ENCODE measurements around the gene ASNSD1. TPM values are rescaled to one million over a fixed set of nuclear protein-coding genes. Genes with fewer than 3 reads are reported as not detected.

Gene ASNSD1
- total and polyA plus RNA-seq, 2 donors (not counting 1 experiment from before 2014, with no cell fraction given): 13.0 to 29.8 TPM

DNA sequence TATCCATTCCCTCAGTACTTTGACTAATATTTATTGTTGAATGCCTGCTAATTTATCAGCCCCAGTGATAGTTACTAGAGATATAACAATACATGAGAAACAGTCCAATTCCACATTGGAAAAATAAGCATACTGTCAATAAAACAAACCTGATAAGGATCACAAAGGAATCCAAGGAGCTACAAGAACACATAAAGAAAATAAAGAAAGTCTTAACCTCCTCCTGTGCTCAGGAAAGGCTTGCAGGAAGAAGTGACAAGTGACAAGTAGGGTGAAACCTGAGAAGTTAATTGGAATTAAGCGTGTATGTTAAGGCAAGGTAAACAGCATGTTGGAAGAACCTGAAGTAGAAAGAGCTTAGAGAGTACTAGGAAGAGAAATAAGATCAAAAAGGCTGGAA lies 20.3 kb upstream of the ASNSD1 start:
- no peak for ATAC-seq (ENCODE audit: low read depth)
- H3K9me3 Mint-ChIP-seq (ENCODE audit: insufficient read depth): no peaks in the 10 kb centered on the region
- WGBS (ENCODE audit: insufficient coverage): 100% methylated on average over 1 of the region's 1 CpG
- H3K27ac Mint-ChIP-seq: no peak overlapping the region
- Histone ChIP-seq H3K36me3 (replicated peaks in 1 of 2; ENCODE audit: control extremely low read depth in 1 of 2, control insufficient read depth in 1 of 2, extremely low read depth in 1 of 2, insufficient read depth in 2 of 2, low read length in 1 of 2) (no peaks in the 10 kb centered on the region), H3K9ac (ENCODE audit: low read length) (no peak overlapping the region), H4K20me1 (ENCODE audit: control insufficient read depth, insufficient read depth, low read length, poor library complexity, severe bottlenecking) (no peaks in the 10 kb centered on the region), H2AFZ (ENCODE audit: insufficient read depth, low read depth, low read length, poor library complexity, severe bottlenecking) (no peak overlapping the region), H3K4me3 (ENCODE audit: control extremely low read depth in 1 of 5, extremely low read depth in 1 of 5, insufficient read depth in 1 of 5, low read depth in 2 of 5, low read length in 4 of 5) (no peak overlapping the region), H3K79me2 (ENCODE audit: control insufficient read depth, insufficient read depth, low read length) (no peaks in the 10 kb centered on the region), H3K4me2 (replicated peaks; ENCODE audit: low read depth, low read length, poor library complexity, severe bottlenecking) (no peak overlapping the region), H3K27ac (ENCODE audit: low read length in 2 of 2) (no peak overlapping the region), H3K4me1 (ENCODE audit: control insufficient read depth in 2 of 2, insufficient read depth in 2 of 2, low read length in 2 of 2) (no peaks in the 10 kb centered on the region), H3K27me3 (replicated peaks in 1 of 4; ENCODE audit: control extremely low read depth in 1 of 4, control insufficient read depth in 3 of 4, insufficient read depth in 4 of 4, low read length in 3 of 4) (no peaks in the 10 kb centered on the region), H3K9me3 (ENCODE audit: control extremely low read depth in 1 of 3, control insufficient read depth in 2 of 3, insufficient read depth in 1 of 3, low read length in 2 of 3) (no peaks in the 10 kb centered on the region)
- DNase-seq: no peak
- ChIA-PET POLR2A (no interaction called here), CTCF (no interaction called here)
- H3K4me1 Mint-ChIP-seq: no peaks in the 10 kb centered on the region
- H3K4me3 Mint-ChIP-seq: no peak overlapping the region
- intact Hi-C loops (cut with micrococcal nuclease): no loop called here
- H3K27me3 Mint-ChIP-seq: peaks cover 3% of the 10 kb centered on the region
- TF ChIP-seq, protein P1, sequence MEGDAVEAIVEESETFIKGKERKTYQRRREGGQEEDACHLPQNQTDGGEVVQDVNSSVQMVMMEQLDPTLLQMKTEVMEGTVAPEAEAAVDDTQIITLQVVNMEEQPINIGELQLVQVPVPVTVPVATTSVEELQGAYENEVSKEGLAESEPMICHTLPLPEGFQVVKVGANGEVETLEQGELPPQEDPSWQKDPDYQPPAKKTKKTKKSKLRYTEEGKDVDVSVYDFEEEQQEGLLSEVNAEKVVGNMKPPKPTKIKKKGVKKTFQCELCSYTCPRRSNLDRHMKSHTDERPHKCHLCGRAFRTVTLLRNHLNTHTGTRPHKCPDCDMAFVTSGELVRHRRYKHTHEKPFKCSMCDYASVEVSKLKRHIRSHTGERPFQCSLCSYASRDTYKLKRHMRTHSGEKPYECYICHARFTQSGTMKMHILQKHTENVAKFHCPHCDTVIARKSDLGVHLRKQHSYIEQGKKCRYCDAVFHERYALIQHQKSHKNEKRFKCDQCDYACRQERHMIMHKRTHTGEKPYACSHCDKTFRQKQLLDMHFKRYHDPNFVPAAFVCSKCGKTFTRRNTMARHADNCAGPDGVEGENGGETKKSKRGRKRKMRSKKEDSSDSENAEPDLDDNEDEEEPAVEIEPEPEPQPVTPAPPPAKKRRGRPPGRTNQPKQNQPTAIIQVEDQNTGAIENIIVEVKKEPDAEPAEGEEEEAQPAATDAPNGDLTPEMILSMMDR (IDR thresholded peaks at IDR 0.05): no peak
- no peak for TF ChIP-seq EZH2 (IDR thresholded peaks at IDR 0.05; ENCODE audit: borderline replicate concordance, insufficient read depth, low read depth, low read length, poor library complexity, severe bottlenecking)

DNA sequence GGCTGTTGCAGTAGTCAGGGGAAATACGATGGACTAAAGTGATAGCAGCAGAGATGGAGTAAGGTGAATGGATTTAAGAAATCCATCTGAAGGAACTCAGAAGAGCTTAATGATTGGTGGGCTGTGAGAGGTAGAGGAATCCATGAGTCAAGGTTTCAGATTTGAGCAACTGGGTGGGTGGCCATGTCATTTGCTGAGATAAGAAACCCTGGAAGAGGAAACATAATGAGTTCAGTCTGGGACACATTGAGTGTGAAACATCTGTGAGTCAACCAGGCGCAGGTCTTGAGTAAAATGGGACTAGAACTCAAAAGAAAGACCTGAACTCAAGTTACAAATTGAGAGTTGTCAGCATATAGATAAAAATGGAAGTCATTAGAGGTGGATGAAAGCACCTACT lies 19.7 kb upstream of the ASNSD1 start:
- Mint-ChIP-seq H3K9me3 (ENCODE audit: insufficient read depth) (no peaks in the 10 kb centered on the region), H3K4me1 (no peaks in the 10 kb centered on the region), H3K4me3 (no peak overlapping the region), H3K27me3 (peaks cover 3% of the 10 kb centered on the region), H3K27ac (no peak overlapping the region)
- CTCF ChIA-PET: no interaction called here
- H3K36me3 ChIP-seq (replicated peaks in 1 of 2; ENCODE audit: control extremely low read depth in 1 of 2, control insufficient read depth in 1 of 2, extremely low read depth in 1 of 2, insufficient read depth in 2 of 2, low read length in 1 of 2): no peaks in the 10 kb centered on the region
- H3K79me2 ChIP-seq (ENCODE audit: control insufficient read depth, insufficient read depth, low read length): no peaks in the 10 kb centered on the region
- no peak overlapping the region for H3K27ac ChIP-seq (ENCODE audit: low read length in 2 of 2)
- H3K9ac ChIP-seq (ENCODE audit: low read length): no peak overlapping the region
- POLR2A ChIA-PET: no interaction called here
- H3K27me3 ChIP-seq (replicated peaks in 1 of 4; ENCODE audit: control extremely low read depth in 1 of 4, control insufficient read depth in 3 of 4, insufficient read depth in 4 of 4, low read length in 3 of 4): no peaks in the 10 kb centered on the region
- intact Hi-C loops (cut with micrococcal nuclease): no loop called here
- no peaks in the 10 kb centered on the region for H4K20me1 ChIP-seq (ENCODE audit: control insufficient read depth, insufficient read depth, low read length, poor library complexity, severe bottlenecking)
- H2AFZ ChIP-seq (ENCODE audit: insufficient read depth, low read depth, low read length, poor library complexity, severe bottlenecking): no peak overlapping the region
- no peak for DNase-seq
- H3K4me3 ChIP-seq (ENCODE audit: control extremely low read depth in 1 of 5, extremely low read depth in 1 of 5, insufficient read depth in 1 of 5, low read depth in 2 of 5, low read length in 4 of 5): no peak overlapping the region
- no peak overlapping the region for H3K4me2 ChIP-seq (replicated peaks; ENCODE audit: low read depth, low read length, poor library complexity, severe bottlenecking)
- H3K9me3 ChIP-seq (ENCODE audit: control extremely low read depth in 1 of 3, control insufficient read depth in 2 of 3, insufficient read depth in 1 of 3, low read length in 2 of 3): no peaks in the 10 kb centered on the region
- TF ChIP-seq, protein P1 (IDR thresholded peaks at IDR 0.05): no peak
- TF ChIP-seq EZH2 (IDR thresholded peaks at IDR 0.05; ENCODE audit: borderline replicate concordance, insufficient read depth, low read depth, low read length, poor library complexity, severe bottlenecking): no peak
- WGBS (ENCODE audit: insufficient coverage): 81% methylated on average over 2 of the region's 2 CpGs
- H3K4me1 ChIP-seq (ENCODE audit: control insufficient read depth in 2 of 2, insufficient read depth in 2 of 2, low read length in 2 of 2): no peaks in the 10 kb centered on the region
- ATAC-seq (ENCODE audit: low read depth): no peak

Data from B cell (primary cell).